ENCODE data around the gene LAMP5.

Gene LAMP5

GRCh38 chr20:9499126-9499899, 15.1 kb upstream of the LAMP5 start:
- no peak for DNase-seq (ENCODE audit: extremely low read depth in 1 of 2, low read depth in 1 of 2)

- no peak for DNase-seq (ENCODE audit: extremely low read depth in 1 of 2, low read depth in 1 of 2)
These were observed 14.3 kb upstream of the LAMP5 start for GRCh38 chr20:9500121-9500520.

DNA sequence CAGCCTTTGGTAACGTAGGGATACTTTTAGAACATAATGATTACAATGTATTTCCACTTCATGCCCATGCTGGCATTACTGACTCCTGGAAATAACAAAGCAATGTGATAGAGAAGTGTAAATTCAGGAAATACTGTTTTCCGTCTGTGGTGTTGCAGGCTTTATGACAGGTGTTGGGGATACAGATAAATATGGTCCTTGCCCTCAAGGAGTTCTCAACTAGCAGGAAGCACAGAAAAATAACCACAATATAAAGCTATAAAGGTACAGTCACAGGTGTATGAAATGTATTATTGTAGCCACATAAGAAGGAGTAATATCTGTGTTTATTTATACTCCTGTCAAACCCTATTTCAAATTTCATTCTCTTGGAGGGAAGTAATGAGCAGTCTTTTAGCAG, 12.9 kb upstream of the LAMP5 start:
- no peak for DNase-seq (ENCODE audit: extremely low read depth in 1 of 2, low read depth in 1 of 2)

GRCh38 chr20:9503526-9504245, 10.7 kb upstream of the LAMP5 start:
- DNase-seq (ENCODE audit: extremely low read depth in 1 of 2, low read depth in 1 of 2): no peak

DNA sequence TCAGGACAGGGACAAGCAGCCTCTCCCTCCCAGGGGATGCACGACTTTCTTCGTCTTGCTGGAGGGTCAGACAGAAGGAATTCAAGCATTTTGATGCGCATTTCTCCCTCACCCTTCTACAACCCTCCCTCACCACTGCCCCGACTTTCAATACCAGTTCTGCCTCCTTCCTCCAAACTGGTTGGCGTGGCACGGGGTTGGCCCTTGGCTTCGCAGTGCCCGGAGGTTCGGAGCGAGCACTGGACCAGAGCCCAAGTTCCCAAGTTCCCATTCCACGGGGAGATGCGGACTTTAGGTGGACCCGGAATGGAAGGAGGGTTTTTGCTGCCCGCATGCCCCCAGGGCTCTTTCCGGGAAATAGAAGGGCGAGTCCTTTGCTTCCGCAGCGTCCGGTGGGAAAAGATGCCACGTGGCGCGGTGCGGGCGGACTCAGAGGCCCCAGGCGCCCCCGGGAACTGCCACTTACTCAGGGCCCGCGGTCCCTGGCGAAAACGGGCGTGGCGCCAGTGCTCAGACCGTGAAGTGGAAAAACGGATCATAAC, 8.0 kb upstream of the LAMP5 start:
- no peak for DNase-seq (ENCODE audit: extremely low read depth in 1 of 2, low read depth in 1 of 2)

DNA sequence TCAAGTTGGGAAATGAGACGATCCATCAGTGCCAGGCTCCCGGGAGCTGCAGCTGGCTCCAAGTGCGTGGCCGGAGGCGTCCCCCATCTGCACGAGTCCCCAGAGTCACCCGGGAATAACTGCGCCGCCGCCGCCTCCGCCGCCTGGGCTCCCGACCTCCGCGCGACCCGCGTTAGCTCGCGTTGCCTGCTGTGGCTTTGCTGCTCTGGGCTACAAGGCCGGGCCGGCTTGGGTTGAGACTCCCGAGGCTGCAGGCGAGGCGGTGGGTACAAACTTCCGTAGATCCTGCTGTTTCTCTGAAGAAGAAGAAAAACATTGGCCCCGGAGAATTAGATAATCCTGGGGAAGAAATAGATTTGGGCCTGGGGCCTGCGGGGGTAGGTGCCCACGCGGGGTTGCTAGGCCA, 7.4 kb upstream of the LAMP5 start:
- no peak for DNase-seq (ENCODE audit: extremely low read depth in 1 of 2, low read depth in 1 of 2)

- DNase-seq (ENCODE audit: extremely low read depth in 1 of 2, low read depth in 1 of 2): no peak
These were observed 6.7 kb upstream of the LAMP5 start for GRCh38 chr20:9507544-9508239.

DNA sequence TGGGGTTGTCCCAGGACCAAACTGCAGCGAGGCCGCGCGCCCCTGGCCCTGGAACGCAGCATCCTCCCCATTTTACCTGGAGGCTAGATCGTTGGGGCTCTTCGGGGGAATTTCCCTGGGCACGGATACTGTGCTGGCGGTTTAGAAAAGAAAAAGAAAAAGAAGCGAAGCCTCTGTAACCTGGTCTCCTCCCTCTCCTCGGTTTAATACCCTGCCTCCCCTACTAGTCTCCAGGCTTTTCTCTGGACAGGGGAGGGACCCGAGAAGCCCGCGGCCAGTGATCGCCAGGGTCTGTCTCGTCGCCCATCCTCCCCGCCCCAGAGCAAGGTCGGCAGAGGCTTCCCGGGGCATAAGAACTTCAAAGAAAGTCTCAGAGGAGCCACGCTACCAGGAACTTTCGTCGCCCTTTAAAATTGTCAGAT, 6.1 kb upstream of the LAMP5 start:
- DNase-seq (ENCODE audit: extremely low read depth in 1 of 2, low read depth in 1 of 2): no peak

DNA sequence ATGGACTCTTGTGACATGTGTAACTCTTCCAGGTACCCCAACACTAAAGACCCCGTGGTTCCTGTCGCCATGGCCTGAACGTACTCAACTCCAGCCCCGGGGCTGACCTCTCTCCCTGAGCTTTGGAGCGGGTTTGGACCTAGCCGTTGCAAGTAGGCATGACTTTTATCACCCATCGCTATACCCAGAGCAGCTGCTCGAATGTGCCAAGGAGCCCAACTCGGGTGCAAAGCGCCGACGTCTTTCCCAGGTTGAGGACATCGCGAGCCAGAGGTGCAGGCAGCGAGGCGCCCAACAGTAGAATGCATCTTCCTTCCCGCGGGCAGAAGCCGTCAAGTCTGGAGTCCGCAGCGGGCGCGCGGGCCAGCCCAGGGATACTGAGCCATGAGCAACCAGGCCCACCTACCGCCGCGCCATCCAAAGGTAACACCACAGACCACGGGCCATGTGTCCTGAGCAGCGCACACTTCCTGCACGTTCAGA, 5.7 kb upstream of the LAMP5 start:
- DNase-seq (ENCODE audit: extremely low read depth in 1 of 2, low read depth in 1 of 2): no peak

- no peak for DNase-seq (ENCODE audit: extremely low read depth in 1 of 2, low read depth in 1 of 2)
These were observed 5.1 kb upstream of the LAMP5 start for GRCh38 chr20:9509246-9509645.

GRCh38 chr20:9510911-9511310, 3.5 kb upstream of the LAMP5 start:
- no peak for DNase-seq (ENCODE audit: extremely low read depth in 1 of 2, low read depth in 1 of 2)

- DNase-seq (ENCODE audit: extremely low read depth in 1 of 2, low read depth in 1 of 2): no peak
These were observed 324 bp upstream of the LAMP5 start for GRCh38 chr20:9514072-9514460.

DNA sequence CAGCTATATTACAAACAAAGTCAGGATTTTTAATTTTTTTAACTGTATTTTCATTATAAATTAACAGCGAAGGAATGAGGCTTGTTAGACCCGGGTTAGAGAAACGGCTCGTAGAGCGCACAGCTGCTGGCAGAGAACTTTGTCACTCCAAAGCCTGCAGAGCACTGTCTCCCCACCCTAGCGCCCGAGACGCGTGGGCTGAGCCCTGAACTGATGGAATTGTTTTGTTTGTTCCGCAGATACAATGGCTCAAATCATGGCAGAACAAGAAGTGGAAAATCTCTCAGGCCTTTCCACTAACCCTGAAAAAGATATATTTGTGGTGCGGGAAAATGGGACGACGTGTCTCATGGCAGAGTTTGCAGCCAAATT, 810 bp downstream of the LAMP5 start:
- no peak for DNase-seq (ENCODE audit: extremely low read depth in 1 of 2, low read depth in 1 of 2)

- DNase-seq (ENCODE audit: extremely low read depth in 1 of 2, low read depth in 1 of 2): no peak
These were observed 1.4 kb downstream of the LAMP5 start for GRCh38 chr20:9515741-9516233.

DNA sequence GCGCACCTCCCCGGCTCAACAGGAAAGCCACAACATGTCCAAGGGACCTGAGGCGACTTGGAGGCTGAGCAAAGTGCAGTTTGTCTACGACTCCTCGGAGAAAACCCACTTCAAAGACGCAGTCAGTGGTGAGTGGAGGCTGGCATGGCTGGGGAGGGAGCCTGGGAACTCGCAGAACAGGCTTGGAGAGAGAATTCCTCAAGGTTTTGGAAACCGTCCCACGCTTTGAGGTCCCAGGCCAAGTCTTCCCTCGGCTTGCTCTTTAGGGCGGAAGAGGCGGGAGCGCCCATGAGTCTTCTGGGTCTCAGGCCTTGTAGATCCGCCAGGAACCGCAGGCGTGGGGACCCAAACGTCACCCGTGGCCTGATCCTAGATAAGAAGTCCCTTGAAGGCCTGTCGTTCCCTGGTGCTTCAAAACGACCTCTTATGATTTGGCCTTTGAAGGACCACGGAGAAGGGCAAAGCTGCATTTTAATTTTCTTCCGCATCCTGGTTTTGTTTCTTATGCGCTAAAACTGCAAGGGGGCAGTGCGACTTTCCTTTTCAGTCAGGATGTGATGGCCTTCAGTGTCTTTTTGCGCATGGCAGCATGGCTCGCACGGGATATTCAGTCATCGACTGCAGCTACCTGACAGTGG, 2.0 kb downstream of the LAMP5 start:
- no peak for DNase-seq (ENCODE audit: extremely low read depth in 1 of 2, low read depth in 1 of 2)

- no peak for DNase-seq (ENCODE audit: extremely low read depth in 1 of 2, low read depth in 1 of 2)
These were observed 3.1 kb downstream of the LAMP5 start for GRCh38 chr20:9517297-9518162.

- DNase-seq (ENCODE audit: extremely low read depth in 1 of 2, low read depth in 1 of 2): no peak
These were observed 4.3 kb downstream of the LAMP5 start for GRCh38 chr20:9518576-9519175.

DNA sequence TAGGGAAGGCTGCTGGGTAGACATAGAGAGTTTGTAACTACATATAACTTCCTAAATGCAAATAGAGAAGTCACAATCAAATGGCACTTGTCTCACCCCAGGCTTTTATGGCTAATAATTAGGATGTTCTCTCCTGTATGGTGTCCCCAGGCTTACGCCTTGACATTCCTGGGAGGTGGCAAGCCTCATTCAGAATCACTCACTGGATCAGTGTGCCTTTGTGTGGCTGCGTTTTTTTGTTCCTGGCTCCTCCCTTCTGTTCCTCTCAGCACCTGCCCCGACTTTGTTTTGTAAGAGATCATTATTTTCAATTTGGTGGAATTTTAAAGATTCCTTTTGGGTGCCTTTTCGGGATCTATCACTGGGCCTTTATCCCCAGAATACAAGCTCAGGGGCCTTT, 5.7 kb downstream of the LAMP5 start:
- no peak for DNase-seq (ENCODE audit: extremely low read depth in 1 of 2, low read depth in 1 of 2)

GRCh38 chr20:9523636-9524035, 9.2 kb downstream of the LAMP5 start:
- DNase-seq (ENCODE audit: extremely low read depth in 1 of 2, low read depth in 1 of 2): no peak

GRCh38 chr20:9531581-9531980, 17.2 kb downstream of the LAMP5 start:
- no peak for DNase-seq (ENCODE audit: extremely low read depth in 1 of 2, low read depth in 1 of 2)
